Kidney (tissue), 14 donors: ENCODE results near the gene FABP3. TPM values are rescaled to one million over a fixed set of nuclear protein-coding genes. Genes with fewer than 3 reads are reported as not detected.

Experiments
- DNase-seq, 5 donors: peaks; one replicate each; pipeline ENCODE4 v3.0.0-alpha.2; 2013 to 2020
- FAIRE-seq: peaks from 2 replicates; lab custom pipeline; 2012; peaks lifted over from hg19 to GRCh38; lab: Jason Lieb, UNC
- H3K27ac ChIP-seq, 2 donors: one replicate each; pipeline ENCODE4 v1.7.0; 2013; ENCODE audit warnings: low read depth in 2 of 2, low read length in 2 of 2, inconsistent platforms in 1 of 2
- H3K27me3 ChIP-seq: one replicate; pipeline ENCODE4 v1.7.1; 2013; ENCODE audit warnings: low read length, inconsistent platforms; ENCODE audit not compliant: control insufficient read depth, insufficient read depth
- H3K36me3 ChIP-seq, 3 donors: one replicate each; pipeline versions ENCODE4 v1.7.0 to v1.7.1; 2013; ENCODE audit warnings: low read length in 3 of 3, control low read depth in 1 of 3, inconsistent platforms in 1 of 3; ENCODE audit not compliant: insufficient read depth in 3 of 3, control insufficient read depth in 2 of 3
- H3K4me1 ChIP-seq, 3 donors: one replicate each; pipeline versions ENCODE4 v1.7.0 to v1.7.1; 2013; ENCODE audit warnings: low read length in 3 of 3, inconsistent platforms in 1 of 3, low read depth in 1 of 3; ENCODE audit not compliant: control insufficient read depth in 2 of 3, insufficient read depth in 2 of 3
- H3K4me3 ChIP-seq, 3 donors: one replicate each; pipeline versions ENCODE4 v1.7.0 to v1.8.1; 2013; ENCODE audit warnings: low read length in 3 of 3, control low read depth in 1 of 3, inconsistent platforms in 1 of 3
- H3K9ac ChIP-seq, 3 donors: one replicate each; pipeline versions ENCODE4 v1.7.0 to v1.7.1; 2013; ENCODE audit warnings: low read length in 3 of 3, control low read depth in 1 of 3, inconsistent platforms in 1 of 3
- H3K9me3 ChIP-seq, 3 donors: one replicate each; pipeline versions ENCODE4 v1.7.0 to v1.7.1; 2013; ENCODE audit warnings: low read length in 3 of 3, control low read depth in 1 of 3, inconsistent platforms in 1 of 3; ENCODE audit not compliant: control insufficient read depth in 2 of 3, insufficient read depth in 1 of 3
- intact Hi-C: fragments of 100-400 bp; cut with DNase I; formaldehyde crosslinking; loops from one replicate; pipeline ENCODE4 v1.11.1; 2022
- polyA plus RNA-seq: library from polyadenylated mRNA; stranded (reverse); fragments of 350-450 nt; fragmentation: Illumina TruSeq; extraction: RNeasy Lipid Tissue Mini Kit (QIAGEN cat#74804); gene quantifications from one replicate; pipeline ENCODE4 v1.2.3, GENCODE V29; 2014; ENCODE audit warnings: low read depth, low replicate concordance; ENCODE audit not compliant: insufficient read depth
- total RNA-seq: library from RNA; stranded (reverse); fragmentation: NEBNext Ultra II Directional; extraction: Animal tissue kit (Norgen Biotek cat#: 25700); gene quantifications from one replicate; pipeline ENCODE4 v1.2.1, GENCODE V29; 2021
- TF ChIP-seq, protein P1 (sequence below): IDR thresholded peaks from 3 replicates; pipeline ENCODE4 v1.5.1; 2012; ENCODE audit warnings: mild to moderate bottlenecking, moderate library complexity, borderline replicate concordance; ENCODE audit not compliant: insufficient read depth; ENCODE audit errors: extremely low read depth
- donor health status: control.
- donor health status: control.
- donor health status: control.
- donor health status: control.
- donor health status: control.
- donor health status: DM: yes; HTN: yes; CAD: no.
- donor health status: Normal renal cell carcinoma (clear cell type).

The FABP3 gene
- total and polyA plus RNA-seq, 2 donors from 2014 or later: 25.0 to 542 TPM

DNA sequence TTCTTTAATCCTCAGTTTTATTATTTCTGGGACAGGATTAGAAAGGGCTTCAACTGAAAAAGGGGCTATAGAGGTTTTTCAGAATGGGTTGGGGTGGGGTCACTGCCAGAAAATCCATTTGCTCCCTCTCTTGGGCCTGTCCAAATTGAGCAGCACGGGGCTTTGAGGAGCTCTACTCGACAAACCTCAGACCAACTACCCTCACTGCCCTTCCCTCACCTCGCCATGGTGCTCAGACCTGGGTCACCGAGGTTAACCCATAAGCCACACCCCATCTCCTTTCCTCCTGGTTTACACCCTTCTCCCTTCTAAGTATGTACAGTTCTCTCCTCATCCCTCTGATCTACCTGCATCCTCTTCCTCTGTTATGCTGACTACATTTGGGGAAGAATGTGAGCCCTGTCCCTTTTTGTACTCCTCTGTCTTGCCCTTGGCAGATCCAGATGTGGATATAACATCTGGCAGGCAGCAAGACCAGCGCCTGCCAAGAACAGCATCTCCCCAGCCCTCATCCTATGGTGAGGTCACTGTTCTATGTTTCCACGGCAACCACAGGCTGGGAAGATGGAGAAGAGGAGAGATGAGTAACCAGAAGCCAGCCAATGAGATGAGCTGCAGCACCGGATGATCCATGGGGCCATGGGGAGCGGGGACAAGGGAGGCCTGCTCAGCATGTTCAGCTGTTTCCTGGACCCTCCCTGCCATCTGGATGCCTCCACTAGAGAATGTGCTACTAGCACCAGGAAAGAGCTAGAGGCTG lies 3.7 kb upstream of the FABP3 start:
- intact Hi-C loops: no loop called here
- peak overlapping the region; percentile 23 to 76 for H3K27ac ChIP-seq
- no peaks in the 10 kb centered on the region for H3K27me3 ChIP-seq
- peak overlapping the region in 1 of 3 donors; percentile 22 for H3K9ac ChIP-seq
- no peaks in the 10 kb centered on the region for H3K9me3 ChIP-seq
- H3K4me3 ChIP-seq: no peak overlapping the region
- TF ChIP-seq, protein P1, sequence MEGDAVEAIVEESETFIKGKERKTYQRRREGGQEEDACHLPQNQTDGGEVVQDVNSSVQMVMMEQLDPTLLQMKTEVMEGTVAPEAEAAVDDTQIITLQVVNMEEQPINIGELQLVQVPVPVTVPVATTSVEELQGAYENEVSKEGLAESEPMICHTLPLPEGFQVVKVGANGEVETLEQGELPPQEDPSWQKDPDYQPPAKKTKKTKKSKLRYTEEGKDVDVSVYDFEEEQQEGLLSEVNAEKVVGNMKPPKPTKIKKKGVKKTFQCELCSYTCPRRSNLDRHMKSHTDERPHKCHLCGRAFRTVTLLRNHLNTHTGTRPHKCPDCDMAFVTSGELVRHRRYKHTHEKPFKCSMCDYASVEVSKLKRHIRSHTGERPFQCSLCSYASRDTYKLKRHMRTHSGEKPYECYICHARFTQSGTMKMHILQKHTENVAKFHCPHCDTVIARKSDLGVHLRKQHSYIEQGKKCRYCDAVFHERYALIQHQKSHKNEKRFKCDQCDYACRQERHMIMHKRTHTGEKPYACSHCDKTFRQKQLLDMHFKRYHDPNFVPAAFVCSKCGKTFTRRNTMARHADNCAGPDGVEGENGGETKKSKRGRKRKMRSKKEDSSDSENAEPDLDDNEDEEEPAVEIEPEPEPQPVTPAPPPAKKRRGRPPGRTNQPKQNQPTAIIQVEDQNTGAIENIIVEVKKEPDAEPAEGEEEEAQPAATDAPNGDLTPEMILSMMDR: no peak
- peaks cover 2 to 26% (median 17%) of the 10 kb centered on the region in 3 donors for H3K4me1 ChIP-seq
- FAIRE-seq: no peak
- peak in 3 of 5 donors; percentile 33 to 64 (median 55) for DNase-seq
- H3K36me3 ChIP-seq: no peaks in the 10 kb centered on the region

DNA sequence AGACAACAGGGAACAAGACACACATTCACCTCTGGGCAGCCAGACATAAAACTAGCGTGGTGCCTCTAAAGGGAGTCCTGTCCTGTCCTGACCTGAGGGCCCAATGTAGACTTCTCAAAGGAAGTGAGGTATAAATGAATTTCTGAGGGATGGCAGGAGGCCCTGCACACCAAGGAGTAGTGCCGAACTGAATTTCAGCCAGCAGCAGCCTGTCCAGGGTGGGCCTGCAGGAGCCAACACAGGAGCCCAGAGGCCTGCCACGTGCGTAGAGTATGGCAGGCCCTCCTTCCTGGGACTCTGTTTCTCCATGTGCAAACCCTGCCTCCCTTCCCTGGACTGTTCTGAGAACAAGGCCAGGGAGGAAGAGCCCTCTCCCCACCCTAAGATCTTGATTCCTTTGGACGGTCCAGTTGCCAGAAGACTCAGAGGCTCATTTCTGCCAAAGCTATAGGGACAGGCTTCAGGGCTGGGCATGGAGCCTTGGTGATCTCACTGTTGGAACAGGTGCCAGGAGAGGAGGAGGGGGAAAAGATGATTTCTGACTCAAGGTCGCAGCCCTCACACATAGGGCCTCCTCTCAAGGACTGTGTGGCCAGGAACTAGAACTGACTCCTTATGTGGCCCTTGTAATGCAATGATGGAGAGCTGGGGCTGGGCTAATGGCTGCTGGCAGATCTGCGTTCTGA lies 1.8 kb upstream of the FABP3 start:
- peak in 1 of 5 donors; percentile 35 for DNase-seq
- Histone ChIP-seq H3K9ac (peak overlapping the region in 1 of 3 donors; percentile 8), H3K27me3 (no peaks in the 10 kb centered on the region), H3K27ac (peak overlapping the region; percentile 89 to 98), H3K9me3 (no peaks in the 10 kb centered on the region), H3K36me3 (no peaks in the 10 kb centered on the region), H3K4me3 (no peak overlapping the region), H3K4me1 (peaks cover 2 to 37% (median 35%) of the 10 kb centered on the region in 3 donors)
- TF ChIP-seq, protein P1: no peak
- FAIRE-seq: no peak
- intact Hi-C loops: no loop called here

DNA sequence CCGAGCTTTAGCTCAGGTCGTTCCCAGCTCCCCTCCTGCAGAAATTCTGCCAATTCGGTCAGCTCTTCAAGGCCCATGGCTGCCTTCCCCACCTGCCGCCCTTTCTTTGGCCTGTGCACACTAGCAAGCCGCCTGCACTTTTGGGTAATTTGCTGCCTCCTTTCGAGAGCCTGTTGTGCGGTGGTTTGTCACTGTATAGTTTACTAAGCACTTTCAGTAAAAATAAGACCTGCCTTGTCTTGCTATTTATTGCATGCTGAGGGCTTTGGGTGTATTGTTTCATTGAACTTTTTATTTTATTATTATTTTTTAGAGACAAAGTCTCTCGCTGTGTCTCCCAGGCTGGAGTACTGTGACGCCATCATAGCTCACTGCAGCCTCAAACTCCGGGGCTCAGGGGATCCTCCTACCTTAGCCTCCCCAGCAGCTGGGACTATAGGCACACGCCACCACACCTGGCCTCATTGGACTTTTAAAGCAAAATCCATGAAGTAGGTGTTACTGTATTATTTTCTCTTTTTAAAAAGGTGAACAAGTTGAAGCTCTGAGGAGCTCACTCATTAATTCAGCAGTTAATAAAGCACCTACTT lies 1.1 kb upstream of the FABP3 start:
- DNase-seq: peak in 1 of 5 donors; percentile 39
- Histone ChIP-seq H3K4me3 (peak overlapping the region; percentile 12 to 58 (median 22)), H3K36me3 (peaks cover 0 to 3% (median 0%) of the 10 kb centered on the region in 3 donors), H3K27ac (peak overlapping the region; percentile 89 to 98), H3K4me1 (peaks cover 2 to 44% (median 41%) of the 10 kb centered on the region in 3 donors), H3K27me3 (no peaks in the 10 kb centered on the region), H3K9ac (peak overlapping the region in 2 of 3 donors; percentile 8 to 43), H3K9me3 (no peaks in the 10 kb centered on the region)
- intact Hi-C loops: no loop called here
- FAIRE-seq: no peak
- TF ChIP-seq, protein P1: no peak
